GM19324 (cell line): ENCODE data around the gene POMT2.
"Not testable (repeated sequence)": the region's sequence is repeated elsewhere in the genome, so short reads cannot be mapped to it uniquely, and the experiment has no call there.

Experiments
- ATAC-seq: cut with Tn5 transposase; IDR thresholded peaks from one replicate; pipeline ENCODE4 v1.9.1; 2021; ENCODE audit warnings: mild to moderate bottlenecking, moderate library complexity; ENCODE audit not compliant: unreplicated experiment, low FRiP score

POMT2 gene

DNA sequence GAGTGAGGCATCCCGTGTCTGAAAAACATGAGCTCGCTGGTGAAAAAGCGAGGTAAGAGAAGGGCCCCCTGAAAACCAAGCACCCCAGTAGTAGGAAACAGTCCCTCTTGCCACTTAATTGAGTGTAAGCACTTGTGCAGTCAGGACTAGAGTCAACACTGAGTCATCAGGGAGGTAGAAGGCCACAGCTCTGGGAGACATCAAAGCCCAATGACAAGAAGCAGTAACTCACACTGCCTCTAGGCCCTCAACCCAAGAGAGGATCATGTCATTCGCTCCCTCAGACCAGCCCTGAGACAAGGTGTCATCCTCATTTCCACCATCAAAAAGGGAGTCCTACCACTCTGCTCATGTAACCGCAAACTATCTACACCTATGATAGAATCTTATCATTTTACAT, 17.8 kb downstream of the POMT2 start:
- ATAC-seq: no peak

DNA sequence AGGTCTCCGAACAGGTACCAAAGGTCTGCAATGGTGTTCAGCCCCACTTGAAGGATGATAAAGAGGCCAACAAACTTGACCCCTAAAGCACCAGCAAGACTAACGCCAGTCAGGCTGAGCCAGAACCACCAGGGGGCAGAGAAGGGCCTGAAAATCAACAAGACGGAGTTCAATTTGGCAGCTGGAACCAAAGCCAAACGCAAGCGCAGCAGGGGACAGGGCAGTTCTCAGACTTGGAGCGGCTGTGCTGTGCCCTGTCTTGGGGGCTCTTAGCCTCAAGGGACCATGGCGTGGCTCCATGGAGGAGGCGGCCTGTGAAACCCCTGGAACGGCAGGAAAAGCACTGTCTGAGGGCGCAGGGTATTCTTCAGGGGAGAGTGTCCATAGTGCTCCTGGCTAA, 19.6 kb downstream of the POMT2 start:
- no peak for ATAC-seq

DNA sequence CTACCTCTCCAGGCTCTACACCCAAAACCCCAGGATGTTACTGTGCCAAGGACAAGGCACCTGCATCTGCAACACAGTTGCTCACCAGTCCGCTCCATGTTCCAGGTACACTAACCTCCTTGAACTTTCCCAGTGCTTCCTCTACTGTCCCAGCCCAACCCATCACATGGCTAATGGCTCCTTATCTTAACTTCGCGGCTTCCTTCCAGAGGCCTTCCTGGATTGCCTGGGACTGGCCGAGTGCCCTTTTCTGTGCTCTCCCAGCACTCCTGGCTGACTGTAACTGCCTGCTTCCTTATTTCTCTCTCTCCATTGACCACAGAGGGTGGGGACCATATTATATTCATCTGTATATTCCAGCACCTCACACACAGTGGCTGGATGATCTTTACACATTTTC, 20.9 kb downstream of the POMT2 start:
- no peak for ATAC-seq

DNA sequence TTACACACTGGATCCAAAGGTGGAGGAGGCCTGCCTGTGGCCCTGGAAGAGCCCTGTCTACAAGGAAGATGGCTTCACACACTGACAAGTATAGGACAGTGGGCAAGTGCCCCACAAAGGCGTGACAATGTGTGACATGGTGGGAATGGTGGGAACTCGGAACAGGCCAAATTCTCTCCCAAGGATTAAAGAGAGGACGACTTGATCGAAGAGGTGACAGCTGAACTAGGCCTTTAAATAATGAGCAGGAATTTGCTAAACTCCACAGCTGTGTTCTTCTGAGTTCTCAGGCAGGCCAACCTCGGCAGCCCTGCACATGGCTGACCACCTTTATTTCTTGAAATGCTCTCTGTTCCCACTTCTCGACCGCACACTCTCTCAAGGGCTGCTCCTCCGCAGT, 23.8 kb downstream of the POMT2 start:
- ATAC-seq: no peak

DNA sequence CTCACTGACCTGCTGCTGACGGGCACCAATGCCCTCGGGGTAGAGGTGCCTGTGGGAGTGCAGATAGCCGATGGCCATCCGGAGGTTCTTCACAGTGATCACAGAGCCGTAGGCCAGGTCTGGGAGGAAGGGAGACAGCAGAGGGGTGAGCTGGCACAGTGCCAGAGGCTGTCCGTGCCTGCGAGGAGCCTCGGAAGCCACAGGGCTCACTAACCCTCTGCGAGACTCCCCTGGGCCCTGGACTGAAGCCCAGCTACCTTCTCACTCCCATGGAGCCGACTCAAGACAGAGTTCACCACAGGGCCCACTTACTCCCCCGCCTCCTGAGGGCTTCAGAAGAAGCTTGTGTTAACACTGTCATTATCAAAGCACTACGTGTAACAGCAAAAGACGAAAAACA, 24.5 kb downstream of the POMT2 start:
- no peak for ATAC-seq

DNA sequence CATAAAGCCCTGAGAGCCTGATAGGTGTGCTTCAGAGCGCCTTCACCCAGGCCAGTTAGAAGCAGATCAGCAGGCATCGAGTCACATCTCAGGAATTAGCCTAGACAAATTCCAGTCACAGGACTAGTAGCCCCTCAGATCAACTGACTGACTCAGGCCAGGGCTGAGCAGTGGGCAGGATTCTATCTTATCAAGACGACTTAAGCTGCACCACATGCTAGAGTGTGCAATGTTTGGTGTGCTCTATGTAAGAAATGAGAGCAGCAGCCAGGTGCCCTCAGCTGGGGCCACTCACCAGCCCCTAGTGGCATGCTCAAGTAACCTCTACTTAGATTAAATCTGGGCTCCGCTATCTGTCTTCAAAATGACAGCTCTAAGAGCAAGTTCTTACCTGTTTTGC, 30.0 kb downstream of the POMT2 start:
- no peak for ATAC-seq

DNA sequence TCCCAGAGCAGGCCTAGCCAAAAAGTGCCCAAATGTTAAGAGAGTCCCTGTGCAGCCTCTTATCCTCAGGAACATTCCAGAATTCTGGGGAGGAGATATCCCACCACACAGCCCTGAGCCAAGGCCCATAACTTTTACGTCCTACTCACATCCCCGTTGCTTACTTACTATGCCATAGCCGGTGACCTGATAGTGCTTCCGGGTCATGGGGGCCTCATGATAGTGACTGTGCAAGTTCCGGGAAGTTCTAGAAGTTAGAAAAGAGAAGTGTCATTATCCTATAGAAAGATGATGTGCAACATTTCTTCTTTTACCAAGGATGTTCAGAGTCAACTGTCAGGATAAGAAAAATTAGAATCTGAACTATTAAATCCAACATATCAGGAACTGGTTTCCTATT, 34.1 kb downstream of the POMT2 start:
- no peak for ATAC-seq

DNA sequence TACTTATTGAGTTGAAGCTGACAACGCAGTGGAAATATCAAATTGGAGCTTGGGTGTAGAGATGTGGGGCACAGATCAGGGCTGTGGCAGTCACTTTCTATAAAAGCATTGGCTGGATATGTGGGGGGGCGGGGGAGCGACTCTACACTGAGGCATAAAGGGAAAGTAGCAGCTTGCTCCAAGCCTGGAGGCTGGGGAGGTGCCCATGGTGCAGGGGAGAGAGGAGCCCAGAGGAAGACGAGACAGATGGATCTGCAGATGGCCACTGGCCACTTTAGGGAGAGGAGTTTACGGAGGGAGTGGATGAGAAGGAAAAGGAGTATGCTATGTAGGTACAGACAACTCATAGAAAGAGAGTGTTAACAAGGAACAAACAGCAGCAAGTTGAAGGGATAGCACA, 36.2 kb downstream of the POMT2 start:
- ATAC-seq: no peak

DNA sequence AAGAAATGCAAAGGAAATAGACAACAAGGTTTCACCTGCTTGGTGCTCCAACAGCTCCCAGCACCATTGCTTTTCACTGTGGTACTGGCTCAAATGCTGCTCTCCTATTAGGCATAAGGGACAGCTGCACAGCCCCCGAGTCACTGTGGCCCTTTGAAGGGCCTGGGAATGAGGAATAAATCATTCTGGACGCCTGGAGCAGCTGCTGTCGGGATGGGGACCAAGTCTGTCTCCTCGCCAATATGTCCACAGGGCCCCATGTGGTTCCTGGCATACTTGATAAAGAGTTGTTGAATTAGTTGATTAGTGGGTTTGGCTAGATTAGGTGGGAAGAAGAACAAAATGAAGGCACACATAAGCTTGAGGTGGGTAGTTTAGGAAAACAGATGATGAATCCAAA, 36.6 kb downstream of the POMT2 start:
- ATAC-seq: no peak

DNA sequence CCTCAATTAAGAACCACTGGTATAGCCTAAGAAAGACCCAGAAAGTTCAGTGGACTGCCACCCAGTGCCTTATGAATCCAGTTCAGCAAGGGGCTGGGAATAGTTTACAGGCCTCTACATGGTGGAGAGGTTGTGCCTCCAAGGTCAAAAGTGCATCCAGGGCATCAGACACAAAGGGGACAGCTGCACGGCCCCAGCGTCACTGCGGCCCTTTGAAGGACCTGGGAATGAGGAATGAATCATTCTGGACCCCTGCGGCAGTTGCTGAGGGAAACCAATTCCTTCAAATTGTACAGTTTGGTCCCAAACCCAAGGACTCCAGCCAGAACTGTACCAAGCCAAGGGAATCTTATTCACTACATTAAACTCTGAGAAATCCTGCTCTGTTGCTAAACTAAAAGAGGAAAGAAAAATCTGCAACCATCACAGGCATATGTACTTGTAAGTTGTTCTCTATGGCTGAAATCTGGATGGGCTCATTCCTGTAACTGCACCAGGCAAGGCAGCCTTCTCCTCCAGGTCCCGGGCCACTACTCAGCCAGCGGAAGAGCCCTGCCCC, 38.8 kb downstream of the POMT2 start:
- no peak for ATAC-seq

DNA sequence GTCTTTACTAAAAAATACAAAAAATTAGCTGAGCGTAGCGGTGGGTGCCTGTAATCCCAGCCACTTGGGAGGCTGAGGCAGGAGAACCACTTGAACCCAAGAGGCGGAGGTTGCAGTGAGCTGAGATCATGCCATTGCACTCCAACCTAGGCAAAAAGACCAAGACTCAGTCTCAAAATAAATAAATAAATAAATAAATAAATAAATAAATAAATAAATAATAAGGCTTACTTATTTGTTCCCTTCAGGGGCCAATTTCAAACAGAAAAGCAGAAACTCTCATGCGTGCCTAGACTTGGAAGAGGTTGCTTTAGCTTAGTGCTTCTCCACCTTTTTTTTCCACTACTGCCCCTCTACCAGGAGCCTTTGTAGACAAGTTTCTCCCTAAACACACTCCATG, 39.8 kb downstream of the POMT2 start:
- ATAC-seq: not testable (repeated sequence)

DNA sequence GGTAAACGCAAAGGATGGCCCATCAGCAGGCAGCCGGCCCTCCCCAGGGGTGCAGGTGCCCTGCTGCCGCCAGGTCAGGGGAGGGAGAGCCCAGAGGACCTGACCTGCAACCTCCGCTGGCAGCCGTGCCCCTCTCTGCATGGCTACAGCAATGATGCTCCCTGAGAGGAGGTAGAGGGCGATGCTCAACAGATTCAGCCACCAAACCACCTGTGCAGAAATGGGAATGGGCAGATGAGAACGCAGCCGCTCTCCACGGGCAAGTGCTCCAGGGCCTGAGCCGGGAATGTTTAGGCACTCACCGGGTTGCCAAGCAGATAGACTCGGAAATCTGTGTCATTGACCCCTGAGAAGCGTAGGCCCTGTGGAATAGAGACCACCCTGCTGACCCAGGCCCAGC, 41.0 kb downstream of the POMT2 start:
- no peak for ATAC-seq

DNA sequence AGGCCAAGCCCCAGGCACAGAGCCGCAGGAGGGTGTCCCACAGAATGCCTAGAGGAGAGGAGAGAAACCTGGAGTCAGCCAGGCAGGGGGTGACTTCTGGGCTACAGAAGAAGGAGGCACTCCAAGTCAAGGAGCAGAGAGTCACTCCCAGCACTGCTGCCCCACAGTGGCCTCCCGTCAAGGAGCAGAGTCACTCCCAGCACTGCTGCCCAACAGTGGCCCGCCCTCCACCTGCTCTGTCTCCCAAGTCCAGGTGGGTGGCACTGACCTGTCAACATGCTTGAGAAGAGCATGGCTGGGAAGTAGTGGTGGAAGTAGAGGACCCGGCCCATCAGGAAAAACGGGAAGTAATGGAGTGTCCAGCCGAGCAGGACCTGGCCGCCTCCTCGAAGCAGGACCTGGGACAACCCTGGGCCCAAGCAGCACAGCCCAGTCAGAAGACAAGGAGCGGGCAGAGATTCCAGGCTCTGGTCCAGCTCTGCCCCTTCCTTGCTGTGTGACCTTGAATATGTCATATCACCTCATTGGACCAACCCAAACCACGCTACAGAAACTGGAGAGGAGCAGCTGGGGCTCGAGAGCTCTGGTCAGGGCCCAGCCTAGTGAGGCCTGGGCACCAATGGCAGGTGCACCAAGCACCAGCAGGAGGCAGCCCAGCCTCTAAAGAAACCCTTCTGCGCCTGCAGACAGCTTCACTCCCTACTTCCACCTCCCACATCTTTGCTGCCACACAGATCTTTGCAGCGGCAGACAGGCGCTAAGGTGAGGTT, 42.0 kb downstream of the POMT2 start:
- no peak for ATAC-seq

DNA sequence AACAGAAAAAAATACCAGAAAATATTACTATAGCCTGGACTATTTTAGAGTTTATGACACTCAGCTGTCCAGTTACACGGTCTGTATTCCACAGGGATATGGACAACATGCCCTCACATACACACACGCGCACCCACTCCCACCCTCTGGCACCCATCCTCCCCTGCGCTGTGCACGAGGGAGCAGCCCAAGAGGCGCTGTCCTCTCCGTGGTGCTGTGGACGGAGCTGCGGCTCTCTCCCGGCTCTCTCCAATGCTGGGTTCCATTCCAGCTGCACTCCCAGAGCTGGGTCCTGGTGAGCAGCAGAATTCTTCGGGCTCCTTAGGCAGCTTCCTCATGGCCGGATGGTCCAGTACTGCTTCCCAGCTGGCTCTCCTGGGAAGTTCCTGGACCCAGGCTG, 43.7 kb downstream of the POMT2 start:
- no peak for ATAC-seq

DNA sequence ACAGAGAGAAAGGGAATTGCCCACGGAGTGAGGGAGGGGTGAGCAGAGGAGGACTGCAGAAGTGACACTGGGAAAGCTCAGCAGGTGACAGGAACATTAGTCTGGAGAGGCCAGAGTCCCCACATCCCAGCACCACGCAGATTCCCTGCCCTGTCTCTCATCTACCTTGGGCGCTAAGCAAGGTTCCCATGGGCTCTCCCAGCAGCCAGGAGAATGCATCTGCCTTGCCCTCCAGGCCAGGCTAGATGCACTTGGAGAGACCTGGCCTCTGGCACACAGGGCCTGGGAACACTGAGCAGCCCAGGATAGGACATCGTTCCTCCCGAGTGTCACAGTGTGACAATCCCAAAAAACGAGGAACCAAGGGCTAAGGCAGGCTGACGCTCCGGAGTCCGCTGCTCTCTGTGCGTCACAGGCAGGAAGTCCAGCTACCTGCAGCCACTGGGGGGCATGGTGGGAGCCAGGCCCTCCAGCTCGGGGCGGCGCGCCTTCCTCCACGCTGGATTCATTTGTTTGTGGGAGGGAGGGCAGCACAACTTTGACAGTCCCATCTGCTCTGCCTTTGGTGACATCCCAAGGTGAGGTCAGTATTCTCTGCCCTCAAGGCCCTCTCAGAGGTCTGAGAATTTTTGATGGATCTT, 44.3 kb downstream of the POMT2 start:
- no peak for ATAC-seq

DNA sequence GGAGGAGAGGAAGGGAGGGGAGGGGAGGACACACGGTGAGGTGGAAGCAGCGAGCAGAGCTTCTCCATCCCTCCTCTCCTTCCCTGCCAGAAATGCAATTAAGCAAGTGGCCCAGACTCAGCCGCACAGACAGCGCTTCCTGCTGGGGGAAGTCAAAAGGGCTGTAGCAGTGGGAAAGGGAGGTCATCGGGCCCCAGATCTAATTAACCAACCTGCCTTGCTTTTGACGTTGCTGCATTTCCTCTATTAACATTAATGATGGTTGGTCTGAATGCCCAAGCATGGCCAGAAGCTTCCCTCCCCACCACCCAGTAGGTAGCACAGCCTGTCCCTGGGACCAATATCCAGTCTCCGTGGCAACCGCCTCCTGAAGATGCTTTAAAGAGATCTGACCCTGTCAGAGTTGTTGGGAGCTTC, 45.1 kb downstream of the POMT2 start:
- no peak for ATAC-seq

DNA sequence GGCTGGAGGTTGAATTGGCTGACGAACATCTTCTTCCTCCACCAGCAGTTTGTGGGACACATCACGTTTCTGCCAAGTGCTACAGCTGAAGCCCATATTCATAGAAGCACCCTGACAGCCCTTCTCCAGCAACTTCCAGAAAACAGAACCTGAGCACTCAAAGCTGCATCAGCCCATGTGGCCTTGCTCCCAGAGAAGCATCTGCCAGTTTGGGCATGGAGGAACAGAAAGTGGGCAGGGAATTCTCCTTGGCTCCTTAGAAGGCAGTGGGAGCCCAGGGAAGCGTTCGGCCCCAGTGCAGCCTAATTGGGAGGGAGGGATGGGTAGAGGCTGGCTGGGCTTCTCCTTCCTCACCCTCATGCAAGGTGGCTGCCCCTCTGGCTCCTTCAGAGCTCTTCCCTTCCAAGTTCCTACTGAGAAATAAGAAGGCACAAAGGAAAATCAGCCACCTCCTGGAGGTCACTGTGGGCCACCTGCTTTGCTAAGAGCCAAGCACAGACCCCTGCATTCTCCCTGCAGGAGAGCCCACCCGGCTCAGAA, 45.6 kb downstream of the POMT2 start:
- no peak for ATAC-seq

DNA sequence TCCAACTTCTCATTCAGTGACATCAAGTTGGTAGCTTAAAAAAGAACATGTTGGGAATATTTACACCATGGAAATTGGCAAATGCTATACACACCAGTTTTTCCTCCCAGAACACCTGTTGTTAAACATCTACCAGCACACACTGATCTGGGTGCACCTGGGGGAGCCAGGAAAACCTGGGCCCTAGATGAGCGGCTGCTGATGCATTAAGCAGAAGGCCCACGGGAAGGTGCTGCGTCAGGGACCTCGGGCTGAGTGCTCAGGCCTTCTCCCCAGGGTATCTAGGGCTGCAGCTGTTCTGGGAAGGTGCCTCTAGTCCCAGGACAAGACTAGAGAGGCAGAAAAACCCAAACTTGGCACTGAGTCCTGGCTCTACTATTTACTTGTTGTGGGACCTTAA, 46.9 kb downstream of the POMT2 start:
- no peak for ATAC-seq

DNA sequence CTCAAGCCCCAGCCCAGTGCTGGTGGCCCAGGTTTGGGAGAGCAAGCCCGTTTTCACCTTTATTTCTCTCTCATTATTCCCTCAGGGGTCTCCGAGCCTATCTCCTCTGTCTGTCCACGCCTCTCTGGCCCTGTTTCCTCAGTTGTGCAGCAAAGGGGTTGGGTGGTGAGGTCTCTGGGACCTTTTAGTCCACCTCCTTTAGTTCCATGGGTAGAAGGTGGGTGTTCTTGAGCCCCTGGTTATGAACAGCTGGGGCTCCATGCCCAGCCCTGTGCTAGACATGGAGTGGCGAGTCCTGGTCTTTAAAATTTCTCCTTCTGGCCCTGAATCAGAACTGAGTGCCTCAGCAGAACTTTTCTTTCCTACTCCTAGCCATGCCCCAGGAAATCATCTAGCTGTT, 48.4 kb downstream of the POMT2 start:
- no peak for ATAC-seq

DNA sequence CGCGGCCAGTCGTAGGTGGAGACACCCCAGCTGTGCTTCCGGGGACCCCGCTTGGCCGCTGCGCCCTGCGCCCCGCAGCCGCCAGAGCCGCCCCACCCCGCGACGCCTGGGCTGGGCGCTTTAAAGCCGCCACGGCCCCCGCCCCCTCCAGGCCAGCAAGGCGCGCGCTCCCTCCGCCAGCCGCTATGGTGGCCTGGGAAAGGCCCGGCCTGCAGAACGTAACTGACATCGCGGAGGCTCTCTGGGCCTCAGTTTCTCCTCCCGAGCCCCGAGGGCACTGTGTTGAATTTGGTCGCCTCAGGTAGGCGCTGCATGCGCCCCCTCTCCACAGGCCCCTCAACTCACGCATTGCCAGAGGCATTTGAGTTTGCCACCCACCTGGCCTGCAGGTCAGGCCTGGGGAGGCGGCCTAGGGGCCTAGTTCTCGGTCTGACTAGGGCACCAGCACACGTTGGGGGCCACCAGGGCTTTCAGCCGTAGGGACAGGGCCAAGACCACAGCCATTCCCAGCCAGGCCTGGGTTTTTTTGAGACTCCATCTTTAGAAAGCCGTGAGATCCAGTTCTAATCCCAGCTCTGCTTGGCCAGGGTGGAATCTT, 49.5 kb downstream of the POMT2 start, which contains the start of gene NGB:
NGB (minus strand) TSS at position 94 of the 598 bp plus-strand sequence. CDS start 269 bp downstream, outside the sequence.
- ATAC-seq: no peak

DNA sequence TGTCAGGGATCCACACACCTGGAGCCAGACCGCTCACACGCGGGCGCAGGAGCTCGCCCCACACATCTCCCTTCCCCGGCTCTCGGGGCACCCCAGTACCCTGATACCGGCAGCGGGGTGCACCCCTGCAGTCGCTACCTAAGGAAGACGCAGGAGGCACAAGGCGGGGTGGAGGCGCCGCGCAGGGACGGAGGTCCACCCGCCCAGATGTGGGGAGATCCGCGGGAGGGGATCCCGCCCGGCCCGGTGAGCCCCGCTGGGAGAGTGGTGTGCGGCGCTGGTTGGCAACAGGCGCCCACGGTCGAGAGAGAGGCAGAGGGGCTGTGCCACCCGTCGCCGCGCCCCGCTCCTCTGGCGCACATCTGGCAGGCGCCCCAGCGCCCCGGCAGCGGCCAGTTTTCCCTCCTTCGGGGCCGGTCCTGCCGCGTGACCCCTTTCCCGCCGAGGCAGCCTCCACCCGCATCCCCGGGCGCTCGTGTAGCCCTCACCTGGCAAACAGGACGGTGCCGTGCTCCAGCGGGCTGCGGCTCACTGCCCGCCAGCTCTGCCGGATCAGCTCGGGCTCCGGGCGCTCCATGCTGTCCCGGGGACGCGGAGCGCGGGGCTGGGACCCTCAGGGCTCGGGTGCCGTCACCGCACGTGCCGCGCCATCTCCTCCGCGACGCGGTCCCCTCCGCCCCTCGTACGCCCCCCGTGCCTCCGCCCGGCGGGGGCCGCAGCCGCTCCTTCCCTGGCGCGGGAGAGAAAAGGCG, 50.1 kb downstream of the POMT2 start:
- ATAC-seq: no peak
